ACC112 (cell line): ENCODE data around the gene MTA1.

ENCODE experiments used
- H2AFZ ChIP-seq: fragments of 200-600 bp; sonication (generic); one replicate; pipeline ENCODE4 v1.6.0; 2017; ENCODE audit warnings: antibody characterized with exemption, low read length; ENCODE audit not compliant: unreplicated experiment
- H3K27ac ChIP-seq: fragments of 200-600 bp; sonication (generic); 2 replicates; pipeline ENCODE4 v1.5.1; 2014; ENCODE audit warnings: low read depth, mild to moderate bottlenecking, antibody characterized with exemption, low read length, moderate library complexity
- H3K27me3 ChIP-seq: fragments of 200-600 bp; sonication (generic); 2 replicates; pipeline ENCODE4 v1.6.1; 2014; ENCODE audit warnings: mild to moderate bottlenecking, antibody characterized with exemption, low read length, moderate library complexity, mixed read lengths; ENCODE audit not compliant: insufficient read depth
- H3K36me3 ChIP-seq: fragments of 200-600 bp; sonication (generic); 2 replicates; pipeline ENCODE4 v1.6.1; 2016; ENCODE audit warnings: mild to moderate bottlenecking, antibody characterized with exemption, low read length, moderate library complexity, mixed read lengths; ENCODE audit not compliant: insufficient read depth
- H3K4me1 ChIP-seq: fragments of 200-600 bp; sonication (generic); one replicate; pipeline ENCODE4 v1.6.1; 2016; ENCODE audit warnings: low read length, mixed read lengths; ENCODE audit not compliant: insufficient read depth, unreplicated experiment, control insufficient read depth
- H3K4me3 ChIP-seq: fragments of 200-600 bp; sonication (generic); 2 replicates; pipeline ENCODE4 v1.5.1; 2014; ENCODE audit warnings: mild to moderate bottlenecking, low read depth, low read length
- H3K79me2 ChIP-seq: fragments of 200-600 bp; sonication (generic); one replicate; pipeline ENCODE4 v1.6.0; 2016; ENCODE audit warnings: low read length; ENCODE audit not compliant: control insufficient read depth, unreplicated experiment, insufficient read depth

The MTA1 gene

GRCh38 chr14:105437723-105438500 is 18.3 kb downstream of the MTA1 start:
- 0 out of 2 replicates have a peak, but pooled peaks cover 2% of the 10 kb centered on the region for H3K36me3 ChIP-seq
- H2AFZ ChIP-seq: no peak overlapping the region
- no peaks in the 10 kb centered on the region for H3K4me1 ChIP-seq
- H3K79me2 ChIP-seq: peaks cover 74% of the 10 kb centered on the region
- H3K27me3 ChIP-seq: no peaks in the 10 kb centered on the region
- no peak overlapping the region for H3K4me3 ChIP-seq
- H3K27ac ChIP-seq: no peak overlapping the region

- H3K36me3 ChIP-seq: 0 out of 2 replicates have a peak, but pooled peaks cover 2% of the 10 kb centered on the region
- no peaks in the 10 kb centered on the region for H3K27me3 ChIP-seq
- H3K4me3 ChIP-seq: no peak overlapping the region
- no peaks in the 10 kb centered on the region for H3K4me1 ChIP-seq
- no peak overlapping the region for H2AFZ ChIP-seq
- H3K27ac ChIP-seq: no peak overlapping the region
- peaks cover 61% of the 10 kb centered on the region for H3K79me2 ChIP-seq
Observed at GRCh38 chr14:105439179-105439578, 19.6 kb downstream of the MTA1 start.

DNA sequence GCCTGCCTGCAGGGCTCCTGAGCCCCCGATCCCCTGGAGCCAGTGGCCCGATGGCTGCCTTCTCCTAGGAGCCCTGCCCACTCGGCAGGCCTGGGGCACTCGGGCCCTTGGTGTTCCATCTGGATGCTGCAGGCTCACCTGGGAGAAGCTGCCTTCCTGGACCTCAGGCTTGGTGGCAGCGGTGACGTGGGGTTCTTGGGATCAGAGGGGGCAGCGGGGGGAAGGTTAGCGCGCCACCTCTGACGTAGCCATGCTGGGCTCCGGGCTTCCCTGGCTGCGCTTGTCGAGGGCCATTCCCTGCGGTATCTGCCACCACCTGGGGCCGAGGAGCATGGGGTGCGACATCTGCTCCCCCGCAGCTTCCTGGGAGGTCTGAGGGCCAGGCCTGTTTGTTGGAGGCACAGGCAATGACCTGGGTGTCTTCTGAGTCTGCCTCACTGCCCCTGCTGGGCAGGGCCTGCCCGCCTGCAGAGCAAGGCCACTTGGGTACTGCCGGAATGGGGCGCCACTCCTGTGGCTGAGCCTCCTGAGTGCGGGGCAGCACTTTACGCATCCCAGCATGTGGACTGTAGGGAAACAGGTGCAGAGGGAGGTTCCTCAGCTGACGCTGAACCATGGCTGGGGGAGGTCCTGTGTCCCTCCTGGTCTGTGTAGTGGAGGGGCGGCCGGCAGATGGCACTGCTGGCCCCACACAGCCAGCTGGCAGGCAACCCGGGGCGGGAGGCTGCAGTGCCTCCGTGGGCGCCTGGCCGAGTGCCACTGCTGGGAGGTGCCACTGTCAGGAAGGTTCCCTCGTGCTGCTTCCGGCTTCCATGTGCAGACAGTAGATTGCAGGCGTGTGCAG is 20.3 kb downstream of the MTA1 start:
- Histone ChIP-seq H3K27me3 (no peaks in the 10 kb centered on the region), H3K27ac (no peak overlapping the region), H2AFZ (no peak overlapping the region), H3K4me3 (no peak overlapping the region), H3K36me3 (0 out of 2 replicates have a peak, but pooled peaks cover 2% of the 10 kb centered on the region), H3K4me1 (no peaks in the 10 kb centered on the region), H3K79me2 (peaks cover 54% of the 10 kb centered on the region)

GRCh38 chr14:105440554-105440900 is 20.9 kb downstream of the MTA1 start:
- no peaks in the 10 kb centered on the region for H3K27me3 ChIP-seq
- peaks cover 48% of the 10 kb centered on the region for H3K79me2 ChIP-seq
- H3K4me1 ChIP-seq: no peaks in the 10 kb centered on the region
- no peak overlapping the region for H3K27ac ChIP-seq
- H3K36me3 ChIP-seq: 0 out of 2 replicates have a peak, but pooled peaks cover 2% of the 10 kb centered on the region
- H2AFZ ChIP-seq: no peak overlapping the region
- H3K4me3 ChIP-seq: no peak overlapping the region

DNA sequence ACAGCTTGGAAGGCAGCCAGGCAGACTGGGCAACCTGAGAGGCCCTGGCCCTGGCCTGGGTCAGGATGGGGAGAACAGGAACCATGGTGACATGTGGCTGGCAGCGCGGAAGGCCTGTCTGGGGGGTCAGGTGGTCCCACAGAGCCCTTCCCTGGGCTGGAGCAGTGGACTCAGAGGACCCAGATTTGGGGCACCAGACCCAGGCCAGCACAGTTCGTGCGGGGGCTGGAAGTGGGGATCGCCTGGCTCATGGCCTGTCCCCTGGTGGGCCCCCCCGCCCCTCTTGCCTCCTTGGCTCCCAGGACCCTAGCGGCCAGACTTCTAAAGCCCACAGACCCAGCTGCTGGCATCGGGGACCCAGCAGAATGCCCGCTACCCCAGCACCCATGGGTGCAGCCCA is 21.4 kb downstream of the MTA1 start:
- no peak overlapping the region for H3K4me3 ChIP-seq
- H3K27me3 ChIP-seq: no peaks in the 10 kb centered on the region
- H3K27ac ChIP-seq: no peak overlapping the region
- no peak overlapping the region for H2AFZ ChIP-seq
- H3K4me1 ChIP-seq: no peaks in the 10 kb centered on the region
- 0 out of 2 replicates have a peak, but pooled peaks cover 2% of the 10 kb centered on the region for H3K36me3 ChIP-seq
- H3K79me2 ChIP-seq: peaks cover 44% of the 10 kb centered on the region

DNA sequence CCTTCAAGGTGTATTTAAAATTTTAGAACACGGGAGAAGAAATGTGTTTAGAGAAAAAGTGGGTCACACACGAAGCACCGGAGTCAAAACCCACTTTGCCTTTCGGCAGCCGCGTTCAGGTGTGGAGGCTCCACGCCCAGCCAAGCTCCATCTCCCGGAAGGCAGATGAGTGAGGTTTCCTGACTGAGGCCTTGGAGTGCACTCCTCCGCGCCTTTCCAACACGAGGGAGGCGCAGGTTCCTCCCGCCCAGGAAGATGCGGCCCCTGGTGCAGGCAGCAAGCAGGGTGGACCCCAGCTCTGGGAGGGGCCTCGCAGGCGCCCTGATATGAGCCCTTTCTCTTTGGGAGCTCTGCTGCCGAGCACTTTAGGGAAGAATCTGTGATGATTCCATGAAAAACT is 22.5 kb downstream of the MTA1 start:
- Histone ChIP-seq H3K27me3 (no peaks in the 10 kb centered on the region), H3K4me1 (no peaks in the 10 kb centered on the region), H3K36me3 (0 out of 2 replicates have a peak, but pooled peaks cover 2% of the 10 kb centered on the region), H3K27ac (no peak overlapping the region), H3K4me3 (no peak overlapping the region), H3K79me2 (peaks cover 32% of the 10 kb centered on the region), H2AFZ (no peak overlapping the region)

DNA sequence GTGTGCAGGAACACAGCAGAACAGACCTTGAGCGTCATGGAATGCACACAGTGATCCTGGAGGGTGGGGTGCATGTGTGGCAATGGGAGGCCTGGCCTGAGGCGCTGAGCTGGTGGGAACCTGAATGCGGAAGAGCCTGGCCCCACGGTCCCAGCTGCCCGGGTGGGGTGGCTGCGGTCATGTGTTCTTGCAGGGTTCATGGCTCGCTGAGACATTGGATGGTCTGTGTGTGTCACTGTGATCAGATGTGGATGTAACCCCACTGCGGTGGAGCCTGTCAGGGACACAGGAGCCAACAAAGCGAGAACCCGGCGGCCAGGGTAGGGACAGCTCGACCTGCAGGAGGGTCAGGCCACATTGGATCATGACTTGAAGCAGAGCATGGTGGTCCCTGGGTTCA is 23.2 kb downstream of the MTA1 start:
- Histone ChIP-seq H3K27me3 (no peaks in the 10 kb centered on the region), H3K4me3 (no peak overlapping the region), H3K79me2 (peaks cover 25% of the 10 kb centered on the region), H2AFZ (no peak overlapping the region), H3K36me3 (0 out of 2 replicates have a peak, but pooled peaks cover 2% of the 10 kb centered on the region), H3K4me1 (no peaks in the 10 kb centered on the region), H3K27ac (no peak overlapping the region)

- Histone ChIP-seq H3K4me3 (no peak overlapping the region), H3K27me3 (no peaks in the 10 kb centered on the region), H3K79me2 (peaks cover 8% of the 10 kb centered on the region), H2AFZ (no peak overlapping the region), H3K4me1 (no peaks in the 10 kb centered on the region), H3K27ac (no peak overlapping the region), H3K36me3 (no peaks in the 10 kb centered on the region)
Observed at GRCh38 chr14:105444859-105445258, 25.2 kb downstream of the MTA1 start.

DNA sequence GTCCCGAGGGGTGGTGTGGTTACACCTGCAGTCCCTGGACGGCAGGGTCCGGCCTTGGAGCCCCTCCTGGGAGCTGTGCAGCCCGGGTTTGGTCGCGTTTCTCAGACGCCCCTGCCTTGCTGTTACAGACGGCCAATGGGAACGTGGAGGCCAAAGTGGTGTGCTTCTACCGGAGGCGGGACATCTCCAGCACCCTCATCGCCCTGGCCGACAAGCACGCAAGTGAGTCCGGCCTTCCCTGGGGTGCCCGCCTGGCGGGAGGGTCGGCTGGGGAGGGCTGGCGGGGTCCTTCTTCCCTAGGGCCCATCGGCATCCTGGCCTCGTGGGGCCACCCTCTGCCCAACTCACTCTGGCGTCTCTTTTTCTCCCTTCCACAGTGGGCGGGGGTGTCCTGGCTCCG is 25.7 kb downstream of the MTA1 start:
- Histone ChIP-seq H3K27me3 (no peaks in the 10 kb centered on the region), H3K79me2 (peaks cover 3% of the 10 kb centered on the region), H3K4me1 (no peaks in the 10 kb centered on the region), H3K4me3 (no peak overlapping the region), H2AFZ (no peak overlapping the region), H3K27ac (no peak overlapping the region), H3K36me3 (no peaks in the 10 kb centered on the region)

- H3K27ac ChIP-seq: no peak overlapping the region
- no peaks in the 10 kb centered on the region for H3K27me3 ChIP-seq
- H2AFZ ChIP-seq: no peak overlapping the region
- H3K79me2 ChIP-seq: no peaks in the 10 kb centered on the region
- H3K4me1 ChIP-seq: no peaks in the 10 kb centered on the region
- peaks cover 2% of the 10 kb centered on the region; the same call in 1 of the 2 replicates for H3K36me3 ChIP-seq
- no peak overlapping the region for H3K4me3 ChIP-seq
Observed at GRCh38 chr14:105445901-105446845, 26.5 kb downstream of the MTA1 start.
